ENCODE data around the gene KRT79.

The KRT79 gene

DNA sequence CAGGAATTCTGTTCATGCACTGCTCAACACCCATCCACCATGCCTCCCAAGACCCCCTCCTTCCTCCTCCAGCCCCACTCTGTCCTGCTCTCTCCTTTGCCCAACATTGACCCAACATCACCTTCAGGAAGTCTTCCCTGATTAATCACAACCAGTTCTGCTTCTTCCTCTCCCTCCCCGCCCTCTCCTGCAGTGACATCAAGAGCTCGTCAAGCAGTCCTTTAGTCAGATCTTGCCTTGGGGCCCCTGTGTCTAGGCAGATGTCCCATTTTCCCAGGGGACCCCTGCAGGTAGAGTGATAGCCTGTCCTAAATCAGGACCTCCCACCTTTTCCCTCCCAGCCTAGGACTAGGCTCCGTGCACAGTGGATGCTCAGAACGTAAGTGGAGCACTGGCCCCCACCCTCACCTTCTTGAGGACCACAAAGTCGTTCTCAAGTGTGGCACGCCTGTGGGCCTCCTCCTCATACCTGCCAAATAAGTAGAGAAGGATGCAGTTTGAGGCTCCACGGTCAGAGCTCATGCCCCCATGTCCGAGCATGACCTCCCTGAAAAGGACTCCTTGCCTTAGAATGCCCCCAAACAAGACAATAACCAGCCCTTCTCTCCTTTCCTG lies 12.4 kb upstream of the KRT79 start:
- Histone ChIP-seq H3K4me1 (ENCODE audit: control insufficient read depth, low read length) (peaks cover 15% of the 10 kb centered on the region), H3K36me3 (ENCODE audit: control insufficient read depth, low read length) (no peaks in the 10 kb centered on the region), H3K27me3 (ENCODE audit: control insufficient read depth, low read length) (0 out of 2 replicates have a peak, but pooled peaks cover 2% of the 10 kb centered on the region), H3K79me2 (ENCODE audit: control insufficient read depth, low read length) (no peaks in the 10 kb centered on the region), H3F3A (ENCODE audit: control insufficient read depth, insufficient read depth) (no peaks in the 10 kb centered on the region), H3K27ac (ENCODE audit: low read depth, low read length) (no peak overlapping the region), H3K9me2 (replicated peaks; ENCODE audit: control insufficient read depth, low read length) (no peaks in the 10 kb centered on the region), H3K4me3 (ENCODE audit: low read length) (no peak overlapping the region), H4K20me1 (ENCODE audit: control insufficient read depth, insufficient read depth, low read depth, low read length) (no peaks in the 10 kb centered on the region), H3K4me2 (ENCODE audit: low read length) (no peak overlapping the region), H3K9me3 (ENCODE audit: control insufficient read depth, insufficient read depth, low read length) (no peaks in the 10 kb centered on the region)
- TF ChIP-seq, protein P1, sequence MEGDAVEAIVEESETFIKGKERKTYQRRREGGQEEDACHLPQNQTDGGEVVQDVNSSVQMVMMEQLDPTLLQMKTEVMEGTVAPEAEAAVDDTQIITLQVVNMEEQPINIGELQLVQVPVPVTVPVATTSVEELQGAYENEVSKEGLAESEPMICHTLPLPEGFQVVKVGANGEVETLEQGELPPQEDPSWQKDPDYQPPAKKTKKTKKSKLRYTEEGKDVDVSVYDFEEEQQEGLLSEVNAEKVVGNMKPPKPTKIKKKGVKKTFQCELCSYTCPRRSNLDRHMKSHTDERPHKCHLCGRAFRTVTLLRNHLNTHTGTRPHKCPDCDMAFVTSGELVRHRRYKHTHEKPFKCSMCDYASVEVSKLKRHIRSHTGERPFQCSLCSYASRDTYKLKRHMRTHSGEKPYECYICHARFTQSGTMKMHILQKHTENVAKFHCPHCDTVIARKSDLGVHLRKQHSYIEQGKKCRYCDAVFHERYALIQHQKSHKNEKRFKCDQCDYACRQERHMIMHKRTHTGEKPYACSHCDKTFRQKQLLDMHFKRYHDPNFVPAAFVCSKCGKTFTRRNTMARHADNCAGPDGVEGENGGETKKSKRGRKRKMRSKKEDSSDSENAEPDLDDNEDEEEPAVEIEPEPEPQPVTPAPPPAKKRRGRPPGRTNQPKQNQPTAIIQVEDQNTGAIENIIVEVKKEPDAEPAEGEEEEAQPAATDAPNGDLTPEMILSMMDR (IDR thresholded peaks at IDR 0.05; ENCODE audit: low read depth, low read length, poor library complexity, severe bottlenecking) = no peak
- no peak for TF ChIP-seq EZH2phosphoT487 (IDR thresholded peaks at IDR 0.05; ENCODE audit: borderline replicate concordance, low read length)

DNA sequence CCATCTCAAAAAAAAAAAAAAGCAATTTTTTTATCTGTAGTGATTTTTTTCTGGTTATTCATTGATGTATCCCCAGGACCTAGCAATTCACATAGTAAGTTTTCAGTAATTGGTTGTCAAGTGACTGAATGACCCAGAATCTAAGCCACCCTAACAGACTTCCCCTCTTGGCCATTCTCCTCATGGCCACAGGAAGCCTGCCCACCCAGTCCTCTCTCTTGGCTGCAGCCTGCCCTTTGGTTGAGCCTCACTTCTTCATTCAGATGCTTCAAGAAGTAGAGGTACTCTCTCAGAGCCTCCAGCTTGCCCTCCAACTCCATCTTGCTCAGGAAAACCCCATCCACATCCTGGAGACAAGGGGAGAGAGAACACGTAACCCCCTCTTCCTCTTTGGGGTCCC lies 11.8 kb upstream of the KRT79 start:
- 0 out of 2 replicates have a peak, but pooled peaks cover 2% of the 10 kb centered on the region for H3K27me3 ChIP-seq (ENCODE audit: control insufficient read depth, low read length)
- no peak overlapping the region for H3K27ac ChIP-seq (ENCODE audit: low read depth, low read length)
- no peaks in the 10 kb centered on the region for H3K79me2 ChIP-seq (ENCODE audit: control insufficient read depth, low read length)
- no peaks in the 10 kb centered on the region for H3F3A ChIP-seq (ENCODE audit: control insufficient read depth, insufficient read depth)
- H3K4me1 ChIP-seq (ENCODE audit: control insufficient read depth, low read length) = peaks cover 10% of the 10 kb centered on the region
- no peak overlapping the region for H3K4me2 ChIP-seq (ENCODE audit: low read length)
- no peaks in the 10 kb centered on the region for H3K9me3 ChIP-seq (ENCODE audit: control insufficient read depth, insufficient read depth, low read length)
- H3K36me3 ChIP-seq (ENCODE audit: control insufficient read depth, low read length) = no peaks in the 10 kb centered on the region
- H3K4me3 ChIP-seq (ENCODE audit: low read length) = no peak overlapping the region
- TF ChIP-seq, protein P1 (IDR thresholded peaks at IDR 0.05; ENCODE audit: low read depth, low read length, poor library complexity, severe bottlenecking) = no peak
- TF ChIP-seq EZH2phosphoT487 (IDR thresholded peaks at IDR 0.05; ENCODE audit: borderline replicate concordance, low read length) = no peak
- no peaks in the 10 kb centered on the region for H4K20me1 ChIP-seq (ENCODE audit: control insufficient read depth, insufficient read depth, low read depth, low read length)
- no peaks in the 10 kb centered on the region for H3K9me2 ChIP-seq (replicated peaks; ENCODE audit: control insufficient read depth, low read length)

DNA sequence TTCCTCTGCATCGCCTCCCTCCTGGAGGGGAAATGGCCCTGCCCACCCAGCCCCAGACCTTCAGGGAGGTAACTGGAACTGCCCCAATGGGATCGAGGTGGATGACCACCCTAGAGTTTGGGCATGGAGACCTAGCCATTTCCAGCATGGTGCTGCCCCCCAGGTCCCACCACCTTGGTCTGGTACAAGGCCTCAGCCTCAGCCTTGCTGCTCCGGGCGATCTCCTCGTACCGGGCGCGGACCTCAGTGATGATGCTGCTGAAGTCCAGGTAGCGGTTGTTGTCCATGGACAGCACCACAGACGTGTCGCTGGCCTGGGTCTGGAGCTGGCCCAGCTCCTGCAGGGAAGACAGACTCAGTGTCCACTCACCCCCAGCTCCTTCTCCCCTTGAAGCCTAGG lies 10.3 kb upstream of the KRT79 start:
- H3K4me1 ChIP-seq (ENCODE audit: control insufficient read depth, low read length) = no peaks in the 10 kb centered on the region
- no peaks in the 10 kb centered on the region for H3K36me3 ChIP-seq (ENCODE audit: control insufficient read depth, low read length)
- no peaks in the 10 kb centered on the region for H3F3A ChIP-seq (ENCODE audit: control insufficient read depth, insufficient read depth)
- no peak overlapping the region for H3K27ac ChIP-seq (ENCODE audit: low read depth, low read length)
- TF ChIP-seq, protein P1 (IDR thresholded peaks at IDR 0.05; ENCODE audit: low read depth, low read length, poor library complexity, severe bottlenecking) = no peak
- no peak for TF ChIP-seq EZH2phosphoT487 (IDR thresholded peaks at IDR 0.05; ENCODE audit: borderline replicate concordance, low read length)
- H3K4me2 ChIP-seq (ENCODE audit: low read length) = no peak overlapping the region
- H3K4me3 ChIP-seq (ENCODE audit: low read length) = no peak overlapping the region
- H4K20me1 ChIP-seq (ENCODE audit: control insufficient read depth, insufficient read depth, low read depth, low read length) = no peaks in the 10 kb centered on the region
- H3K9me2 ChIP-seq (replicated peaks; ENCODE audit: control insufficient read depth, low read length) = no peaks in the 10 kb centered on the region
- no peaks in the 10 kb centered on the region for H3K79me2 ChIP-seq (ENCODE audit: control insufficient read depth, low read length)
- 0 out of 2 replicates have a peak, but pooled peaks cover 2% of the 10 kb centered on the region for H3K27me3 ChIP-seq (ENCODE audit: control insufficient read depth, low read length)
- H3K9me3 ChIP-seq (ENCODE audit: control insufficient read depth, insufficient read depth, low read length) = no peaks in the 10 kb centered on the region

Data from DOHH2 (cell line).